ENCODE measurements around the gene PYY.

- TF ChIP-seq POU2F2 (IDR thresholded peaks at IDR 0.05; ENCODE audit: borderline replicate concordance, low read depth, low read length) (no peak), CTCF (IDR thresholded peaks at IDR 0.05 in 2 of 3, conservative IDR thresholded peaks at IDR 0.05 in 1 of 3; ENCODE audit: control insufficient read depth in 2 of 3, extremely low read depth in 1 of 3, insufficient read depth in 1 of 3, low read depth in 3 of 3, low read length in 3 of 3) (no peak), FOXM1 (IDR thresholded peaks at IDR 0.05; ENCODE audit: low read depth, low read length) (no peak), POLR2AphosphoS5 (IDR thresholded peaks at IDR 0.05; ENCODE audit: low read length) (no peak), TAF1 (IDR thresholded peaks at IDR 0.05; ENCODE audit: borderline replicate concordance, low read depth, low read length) (no peak)
These were observed 47.5 kb downstream of the PYY start for GRCh38 chr17:43905985-43906852.

Data from GM12878 (cell line).